DMS53 treated with DMSO at 0.1 percent for 48 hours (cell line): ENCODE results near the gene NEB.
"Not testable (repeated sequence)": the region's sequence is repeated elsewhere in the genome, so short reads cannot be mapped to it uniquely, and the experiment has no call there.

Experiments used
- DNase-seq: peaks from one replicate; lab custom pipeline; 2025; ENCODE audit not compliant: unreplicated experiment; lab: John Stamatoyannopoulos, UW

NEB gene

GRCh38 chr2:151708788-151709187 is 25.5 kb downstream of the NEB start:
- no peak for DNase-seq

DNA sequence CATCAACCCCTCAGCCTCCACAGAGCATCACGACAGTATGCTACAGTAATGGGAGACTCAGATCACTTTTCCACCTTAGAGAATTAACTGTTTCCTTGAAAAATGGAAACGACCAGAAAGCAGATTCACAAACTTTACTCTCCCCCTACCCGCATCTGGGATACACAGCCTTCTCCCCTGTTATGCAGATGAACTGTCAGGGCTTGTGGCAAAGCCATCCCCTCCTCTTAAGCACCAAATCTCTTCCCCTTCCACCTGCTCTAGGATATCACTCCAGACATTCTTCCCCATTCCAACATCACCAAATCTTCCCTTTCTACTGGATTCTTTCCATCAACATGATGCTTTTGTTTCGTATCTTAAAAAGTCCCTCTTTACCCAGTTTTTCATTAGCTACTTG is 26.4 kb downstream of the NEB start:
- no peak for DNase-seq

GRCh38 chr2:151704480-151704961 is 29.8 kb downstream of the NEB start:
- not testable (repeated sequence) for DNase-seq

DNA sequence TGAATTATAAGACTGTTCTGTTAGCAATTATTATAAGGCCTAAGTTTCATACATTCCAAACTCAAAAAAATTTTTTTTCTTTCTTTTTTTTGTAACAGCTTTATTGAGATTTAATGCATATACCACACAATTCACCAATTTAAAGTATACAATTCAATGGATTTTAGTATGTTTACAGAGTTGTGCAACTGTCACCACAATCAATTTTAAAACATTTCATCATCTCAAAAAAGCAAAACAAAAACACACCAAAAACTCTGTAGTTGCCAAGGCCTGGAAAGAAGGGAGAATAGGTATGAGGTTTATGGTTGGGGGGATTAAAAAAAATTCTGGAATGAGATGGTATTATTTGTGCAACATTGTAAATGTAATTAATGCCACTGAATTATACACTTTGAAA is 36.1 kb downstream of the NEB start:
- DNase-seq = not testable (repeated sequence)

GRCh38 chr2:151695778-151696177 is 38.5 kb downstream of the NEB start:
- DNase-seq = no peak

DNA sequence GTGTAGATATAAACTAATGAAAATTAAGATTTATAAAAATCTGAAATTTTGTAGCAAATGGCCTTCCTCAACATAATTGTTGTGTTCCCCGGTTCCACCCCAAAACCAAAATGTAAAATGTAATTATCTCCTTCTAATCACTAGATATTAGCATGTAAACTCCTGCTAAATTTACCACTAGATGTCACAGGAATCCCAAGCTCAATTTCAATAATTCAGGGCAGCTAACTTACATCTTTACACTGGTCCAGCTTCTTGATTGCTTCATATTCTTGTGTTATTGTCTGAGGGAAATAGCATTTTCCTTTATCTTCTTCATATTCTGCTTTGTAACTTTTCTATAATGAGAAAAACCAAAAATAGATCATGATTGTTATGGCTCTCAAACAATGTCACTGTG is 42.6 kb downstream of the NEB start:
- no peak for DNase-seq

DNA sequence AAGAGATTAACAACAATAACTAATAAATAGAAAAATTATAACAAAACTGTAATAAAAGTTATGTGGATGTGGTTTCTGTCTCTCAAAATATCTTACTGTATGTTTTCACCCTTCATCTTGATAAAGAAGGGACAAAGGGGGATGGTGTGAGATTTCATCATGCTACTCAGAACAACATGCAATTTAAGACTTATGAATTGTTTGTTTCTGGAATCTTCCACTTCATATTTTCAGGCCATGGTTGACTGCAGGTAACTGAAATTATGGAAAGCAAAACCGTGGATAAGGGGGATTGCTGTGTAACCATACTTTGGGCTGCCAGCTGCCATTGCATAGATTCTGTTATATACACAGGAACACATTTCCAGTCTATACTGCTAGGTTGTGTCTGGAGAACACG is 45.6 kb downstream of the NEB start:
- DNase-seq = no peak

DNA sequence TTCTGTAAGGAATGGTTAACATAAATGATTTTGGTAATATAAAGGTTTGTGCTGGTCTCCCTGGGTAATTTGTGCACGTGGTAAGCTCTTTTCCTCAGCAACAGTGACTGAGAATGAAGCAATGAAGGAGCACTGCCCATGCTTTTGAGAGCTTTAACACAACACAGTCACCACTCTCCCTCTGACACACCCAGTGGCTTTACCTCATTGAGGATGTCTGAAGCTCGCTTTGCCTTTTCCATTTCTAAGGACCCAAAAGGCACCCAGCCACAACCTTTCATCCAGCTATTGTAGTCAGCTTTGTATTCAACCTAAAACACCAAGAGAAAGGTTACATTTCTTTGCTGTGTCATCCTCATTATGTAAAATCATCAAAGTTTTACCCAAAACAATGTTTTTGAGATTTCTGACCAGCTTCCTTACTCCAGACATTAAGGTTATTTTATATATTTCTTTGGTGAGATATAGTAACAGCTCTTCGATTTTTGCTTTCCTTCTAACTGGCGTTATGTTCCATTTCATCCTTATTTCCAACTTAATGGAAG is 51.7 kb downstream of the NEB start:
- DNase-seq = no peak

DNA sequence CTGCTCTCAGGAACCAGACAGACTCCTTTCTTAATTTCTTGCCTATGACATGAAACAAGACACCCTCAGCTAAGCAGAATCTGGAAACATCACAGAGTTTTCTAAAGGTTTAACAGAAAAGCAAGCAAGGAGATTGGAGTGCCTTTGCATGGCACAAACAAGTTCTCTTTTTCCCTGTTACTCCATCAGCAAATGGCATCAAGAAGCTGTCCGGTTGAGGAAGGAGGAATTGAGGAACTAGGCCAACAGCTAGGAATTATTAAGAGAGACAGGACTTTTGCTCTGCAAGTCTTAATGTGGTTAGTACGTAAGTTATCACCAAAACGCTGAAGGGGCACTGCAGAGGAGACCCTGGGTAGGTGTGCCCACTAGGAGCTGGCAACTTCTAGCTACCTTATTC is 53.2 kb downstream of the NEB start:
- DNase-seq = no peak

DNA sequence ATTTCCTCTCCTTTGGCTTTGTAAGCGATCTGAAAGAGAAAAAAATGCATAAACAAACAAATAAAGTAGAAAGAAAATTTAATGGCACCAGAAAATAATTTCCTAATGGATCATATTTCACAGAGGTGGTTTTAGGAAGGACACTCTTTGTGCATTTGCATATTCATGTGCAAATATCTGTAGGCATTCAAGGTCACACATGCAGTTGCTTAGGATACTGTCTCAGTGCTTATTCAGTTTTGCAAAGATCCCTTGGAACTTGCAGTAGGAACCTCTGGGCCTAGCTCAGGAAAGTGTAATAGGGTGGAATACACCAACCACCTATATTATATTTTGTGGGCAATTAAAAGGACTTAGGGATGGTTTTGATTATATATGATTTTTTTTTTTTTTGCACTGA is 54.3 kb downstream of the NEB start:
- no peak for DNase-seq

DNA sequence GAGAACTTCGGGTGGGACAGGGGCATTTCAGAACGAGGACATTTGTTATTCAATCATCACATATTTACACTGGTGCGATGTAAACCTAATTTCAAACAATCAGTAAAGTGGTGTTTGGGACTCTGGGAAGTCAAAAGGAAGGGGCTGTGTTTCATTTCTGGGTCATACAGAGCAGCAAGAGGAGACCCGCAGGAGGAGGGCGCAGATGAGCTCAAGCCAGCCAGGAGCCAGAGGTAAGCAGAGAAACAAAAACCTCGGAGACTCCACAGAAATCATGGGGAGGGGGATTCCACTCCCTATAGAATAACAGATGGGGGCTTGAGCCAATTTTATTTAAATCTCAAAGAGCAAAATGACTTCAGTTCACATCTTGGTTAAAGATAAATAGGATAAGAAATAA is 55.4 kb downstream of the NEB start:
- DNase-seq = no peak

DNA sequence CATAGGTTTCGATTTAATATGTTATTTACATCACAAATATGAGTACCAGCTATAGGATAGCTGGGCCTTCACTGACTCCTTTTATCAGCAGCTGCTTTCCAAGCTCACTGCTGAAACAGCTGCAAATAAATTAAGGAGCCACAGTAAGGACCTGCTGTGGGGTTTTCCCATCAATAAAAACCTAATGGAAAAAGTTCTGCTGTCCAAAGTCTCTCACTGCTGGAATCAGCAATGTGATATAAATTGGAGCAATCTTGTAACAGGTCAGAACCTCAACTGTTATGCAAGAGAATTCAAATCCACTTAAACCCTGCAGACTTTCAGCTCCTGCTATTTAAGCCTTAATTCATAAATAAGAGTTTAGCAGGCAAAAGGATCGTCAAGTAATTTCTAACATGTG is 61.3 kb downstream of the NEB start:
- DNase-seq = no peak

DNA sequence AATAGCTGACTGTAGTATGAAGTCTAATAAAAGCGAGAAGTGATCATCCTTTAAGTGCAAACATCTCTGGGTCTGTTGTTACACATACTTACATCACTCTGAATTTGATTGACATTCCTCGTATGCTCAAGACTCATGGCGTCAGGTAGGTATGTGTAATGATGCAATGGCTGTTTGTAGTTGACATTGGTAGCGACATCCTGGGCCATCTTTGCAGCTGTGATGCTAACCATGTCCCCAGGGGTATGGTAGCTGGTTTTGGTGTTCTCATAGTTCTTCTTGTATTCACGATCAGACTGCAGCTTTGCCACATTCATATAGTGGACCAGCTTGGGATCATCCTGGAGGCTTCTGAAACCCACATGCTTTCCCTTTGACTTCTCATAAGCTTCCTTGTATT is 62.0 kb downstream of the NEB start:
- no peak for DNase-seq

DNA sequence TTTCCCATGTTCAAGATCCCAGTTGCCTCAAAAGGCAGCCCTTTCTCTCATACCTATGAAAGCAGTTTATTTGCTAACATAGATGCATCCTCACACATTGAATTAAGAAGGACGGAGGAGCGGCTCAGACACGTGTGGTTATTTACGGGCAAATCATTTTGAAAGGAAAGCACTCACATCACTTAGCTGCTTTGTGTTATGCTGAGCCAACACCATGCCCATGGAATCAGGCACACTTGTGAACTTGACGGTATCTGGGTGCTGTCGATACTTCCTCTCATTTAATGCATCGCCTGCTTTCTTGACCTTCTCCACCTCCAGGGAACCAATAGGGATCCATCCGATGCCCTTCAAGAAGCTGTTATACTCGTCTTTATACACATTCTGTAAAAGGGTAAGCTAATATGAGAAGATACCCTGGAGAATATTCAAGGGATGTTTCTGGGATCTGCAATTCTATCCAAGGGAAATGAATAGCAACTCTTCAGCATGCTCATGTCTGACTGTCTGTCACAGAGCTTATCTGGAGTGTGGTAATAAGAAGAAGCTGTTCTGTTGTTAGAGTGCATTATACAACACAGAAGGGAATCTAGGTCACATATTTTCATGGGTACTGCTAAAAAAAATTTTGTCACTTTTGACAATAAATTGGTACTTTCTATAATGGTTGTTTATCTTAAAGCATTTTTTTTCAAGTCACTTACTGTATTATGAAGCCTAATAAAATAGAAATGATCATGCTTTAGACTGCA is 63.3 kb downstream of the NEB start:
- no peak for DNase-seq

GRCh38 chr2:151670346-151670745 is 63.9 kb downstream of the NEB start:
- DNase-seq = no peak

DNA sequence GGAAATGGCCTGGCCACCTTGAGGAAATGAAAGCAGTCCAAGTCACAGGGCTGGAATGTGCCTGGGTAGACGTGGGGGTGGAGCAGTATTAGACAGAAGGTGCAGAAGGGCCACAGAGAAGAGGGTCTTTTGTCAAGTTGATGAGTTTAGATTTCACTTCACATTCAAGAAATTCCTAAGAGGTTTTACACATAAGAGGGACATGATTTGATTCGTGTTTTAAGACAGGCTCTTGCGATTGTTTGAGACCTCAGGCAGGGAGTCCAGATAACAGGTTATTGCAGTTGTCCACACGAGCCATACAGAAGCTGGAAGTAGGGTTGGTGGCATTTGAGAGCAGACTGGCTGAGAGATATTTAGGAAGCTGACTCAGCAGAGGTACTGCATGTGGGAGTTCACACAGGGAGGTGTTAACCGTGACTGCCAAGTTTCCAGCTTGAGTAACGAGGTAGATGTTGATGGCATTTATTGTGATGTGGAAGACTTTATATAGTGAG is 64.6 kb downstream of the NEB start:
- DNase-seq = no peak

DNA sequence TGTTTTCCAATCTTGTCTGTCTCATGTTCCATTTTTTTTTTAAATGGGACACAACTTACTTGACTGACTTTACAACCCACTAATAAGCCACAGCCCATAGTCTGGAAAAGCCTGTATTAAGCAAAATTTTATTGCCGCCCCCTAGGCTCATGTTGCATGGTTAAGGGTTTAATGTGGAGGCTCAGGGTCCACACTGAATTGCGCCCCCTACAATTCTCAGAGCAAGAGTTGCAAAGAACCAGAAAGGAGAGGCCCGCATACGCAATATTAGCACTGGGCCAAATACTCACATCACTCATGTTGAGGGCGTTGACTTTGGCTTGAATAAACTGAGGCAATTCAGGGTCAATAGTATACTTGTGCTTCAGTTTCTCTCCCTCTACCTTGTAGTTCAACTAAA is 65.5 kb downstream of the NEB start:
- DNase-seq = no peak

- no peak for DNase-seq
Observed at GRCh38 chr2:151665959-151666358, 68.3 kb downstream of the NEB start.

GRCh38 chr2:151664520-151664919 is 69.8 kb downstream of the NEB start:
- no peak for DNase-seq

- no peak for DNase-seq
Observed at GRCh38 chr2:151661625-151662024, 72.7 kb downstream of the NEB start.

- no peak for DNase-seq
Observed at GRCh38 chr2:151658081-151658480, 76.2 kb downstream of the NEB start.

- no peak for DNase-seq
Observed at GRCh38 chr2:151657667-151658076, 76.6 kb downstream of the NEB start.
